ENCODE data around the gene NDUFA5.
"Not testable (repeated sequence)": the region's sequence is repeated elsewhere in the genome, so short reads cannot be mapped to it uniquely, and the experiment has no call there.

Gene NDUFA5

DNA sequence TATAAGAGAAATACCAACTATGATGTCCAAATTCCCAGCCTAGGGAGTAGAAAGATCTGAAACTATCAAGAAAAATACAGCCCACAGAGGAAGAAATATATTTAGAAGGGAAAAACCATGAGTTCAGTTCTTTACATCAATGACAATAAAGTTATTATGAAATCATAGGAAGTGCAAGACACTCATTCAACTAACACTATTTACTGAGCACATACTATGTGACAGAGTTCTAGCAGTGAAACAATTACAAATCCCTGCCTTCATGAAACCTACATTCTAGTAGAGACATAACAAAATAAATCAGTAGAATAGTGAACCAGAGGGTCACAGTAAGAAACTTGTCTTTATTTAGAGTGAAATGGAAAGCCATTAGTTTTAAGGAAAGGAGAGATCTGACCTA is 2.1 kb downstream of the NDUFA5 start:
- no peak for DNase-seq

DNA sequence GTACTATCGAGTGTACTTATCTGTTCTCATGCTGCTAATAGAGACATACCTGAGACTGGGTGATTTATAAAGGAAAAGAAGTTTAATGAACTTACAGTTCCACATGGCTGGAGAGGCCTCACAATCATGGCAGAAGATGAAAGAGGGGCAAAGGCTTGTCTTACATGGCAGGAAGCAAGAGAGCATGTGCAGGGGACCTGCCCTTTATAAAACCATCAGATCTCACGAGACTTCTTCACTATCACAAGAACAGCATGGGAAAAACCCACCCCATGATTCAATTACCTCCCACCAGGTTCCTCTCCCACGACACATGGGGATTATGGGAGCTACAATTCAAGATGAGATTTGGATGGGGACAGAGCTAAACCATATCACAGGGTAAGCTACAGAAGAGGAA is 4.5 kb downstream of the NDUFA5 start:
- DNase-seq, result no peak

DNA sequence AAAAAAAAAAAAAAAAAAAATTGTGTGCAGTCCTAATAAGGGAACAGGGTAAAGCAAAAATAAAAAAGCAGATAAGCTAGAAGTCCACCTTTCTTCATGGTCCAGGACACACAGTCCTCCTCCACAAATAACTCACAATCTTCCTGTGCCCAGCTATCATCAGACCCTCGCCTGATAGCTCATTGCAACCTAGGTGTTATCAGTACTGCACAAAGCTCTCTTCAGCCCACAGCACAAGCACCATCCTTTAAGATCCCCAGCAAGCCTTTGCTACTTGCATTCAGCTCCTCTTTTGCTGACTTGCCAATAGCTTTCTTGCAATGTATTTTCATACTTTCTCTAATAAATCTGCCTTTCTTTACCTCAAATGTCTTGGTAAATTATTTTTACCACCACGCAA is 5.0 kb downstream of the NDUFA5 start:
- no peak for DNase-seq

DNA sequence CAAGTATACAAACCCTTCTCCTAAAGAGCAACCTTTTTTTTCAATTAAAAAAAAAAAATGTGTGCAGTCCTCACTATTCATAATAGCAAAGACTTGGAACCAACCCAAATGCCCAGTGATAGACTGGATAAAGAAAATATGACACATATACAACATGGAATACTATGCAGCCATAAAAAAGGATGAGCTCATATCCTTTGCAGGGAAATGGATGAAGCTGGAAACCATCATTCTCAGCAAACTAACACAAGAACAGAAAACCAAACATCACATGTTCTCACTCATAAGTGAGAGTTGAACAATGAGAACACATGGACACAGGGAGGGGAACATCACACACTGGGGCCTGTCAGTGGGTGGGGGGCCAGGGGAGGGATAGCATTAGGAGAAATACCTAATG is 5.5 kb downstream of the NDUFA5 start:
- not testable (repeated sequence) for DNase-seq

DNA sequence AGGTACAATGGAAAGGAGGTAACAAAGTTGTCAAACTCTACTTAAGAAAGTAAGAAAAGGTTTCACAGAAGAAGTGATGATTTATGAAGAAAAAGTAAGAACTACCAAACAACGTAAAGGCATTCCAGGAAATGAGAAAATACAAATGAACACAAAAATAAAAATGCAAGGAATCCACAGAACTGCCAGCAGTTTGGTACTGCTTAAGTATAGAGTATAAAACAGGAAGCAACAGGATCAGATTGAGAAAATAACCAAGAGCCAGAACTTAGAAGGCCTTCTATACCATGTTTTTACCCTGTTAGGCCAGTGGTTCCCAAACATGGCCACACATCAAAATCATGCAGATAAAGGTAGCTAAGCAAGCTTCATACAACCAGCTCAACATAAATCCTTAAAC is 9.2 kb downstream of the NDUFA5 start:
- DNase-seq, result no peak

DNA sequence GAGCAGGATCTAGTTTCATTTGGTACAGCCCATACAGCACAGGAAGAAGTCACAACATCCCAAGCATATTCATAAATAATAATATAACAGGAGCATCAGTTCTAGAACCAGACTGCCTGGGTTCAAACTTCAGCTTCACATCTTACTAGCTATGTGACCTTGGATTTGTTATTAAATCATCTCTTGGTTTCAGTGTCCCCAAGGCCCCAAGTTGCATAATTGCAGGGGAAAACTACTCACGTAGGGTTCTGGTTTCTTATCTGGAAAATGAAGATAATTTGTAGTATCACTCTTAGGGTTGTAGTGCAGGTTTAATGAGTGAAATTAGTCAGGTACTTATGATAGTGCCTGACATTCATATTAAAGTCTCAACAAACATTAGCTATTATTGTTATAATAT is 17.7 kb downstream of the NDUFA5 start:
- DNase-seq, result no peak

DNA sequence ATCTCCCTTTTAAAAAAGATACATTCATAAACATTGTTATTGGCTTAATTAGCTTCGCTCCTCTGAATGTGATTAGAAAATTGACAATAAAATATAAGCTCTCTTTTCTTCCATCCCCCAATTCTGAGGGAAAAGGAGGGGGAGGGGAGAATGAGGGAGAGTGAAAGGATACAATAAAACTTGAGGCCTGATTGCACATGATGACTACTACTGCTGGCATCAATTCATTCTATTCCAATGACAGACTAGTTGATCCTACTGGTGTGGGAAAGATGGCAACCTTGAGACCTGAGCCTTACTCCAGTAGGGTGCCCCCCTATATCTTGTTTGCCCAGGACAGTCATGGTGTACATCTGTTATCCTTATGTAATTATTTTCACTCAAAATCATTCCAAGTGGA is 18.7 kb downstream of the NDUFA5 start:
- DNase-seq, result no peak

DNA sequence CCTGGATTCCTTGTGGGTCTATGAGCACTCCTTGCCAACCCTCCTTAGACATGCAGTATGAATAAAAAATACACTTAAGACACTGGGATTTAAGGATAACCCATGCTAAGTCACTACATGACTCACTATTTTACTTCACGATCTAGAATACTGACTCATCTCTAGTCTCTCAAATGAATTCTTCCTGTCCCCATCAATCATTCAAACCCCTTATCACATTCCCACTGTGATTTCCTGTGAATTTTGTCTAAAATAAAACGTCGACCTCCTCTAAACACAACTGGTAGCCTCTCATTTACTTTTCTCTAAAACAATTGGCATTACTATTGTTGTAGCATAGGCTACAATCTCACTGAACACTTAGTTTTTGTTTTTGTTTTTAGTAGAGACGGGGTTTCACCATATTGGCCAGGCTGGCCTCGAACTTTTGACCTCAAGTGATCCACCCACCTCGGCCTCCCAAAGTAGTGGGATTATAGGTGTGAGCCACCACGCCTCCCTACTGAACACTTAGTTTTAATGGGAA is 19.4 kb downstream of the NDUFA5 start:
- no peak for DNase-seq

DNA sequence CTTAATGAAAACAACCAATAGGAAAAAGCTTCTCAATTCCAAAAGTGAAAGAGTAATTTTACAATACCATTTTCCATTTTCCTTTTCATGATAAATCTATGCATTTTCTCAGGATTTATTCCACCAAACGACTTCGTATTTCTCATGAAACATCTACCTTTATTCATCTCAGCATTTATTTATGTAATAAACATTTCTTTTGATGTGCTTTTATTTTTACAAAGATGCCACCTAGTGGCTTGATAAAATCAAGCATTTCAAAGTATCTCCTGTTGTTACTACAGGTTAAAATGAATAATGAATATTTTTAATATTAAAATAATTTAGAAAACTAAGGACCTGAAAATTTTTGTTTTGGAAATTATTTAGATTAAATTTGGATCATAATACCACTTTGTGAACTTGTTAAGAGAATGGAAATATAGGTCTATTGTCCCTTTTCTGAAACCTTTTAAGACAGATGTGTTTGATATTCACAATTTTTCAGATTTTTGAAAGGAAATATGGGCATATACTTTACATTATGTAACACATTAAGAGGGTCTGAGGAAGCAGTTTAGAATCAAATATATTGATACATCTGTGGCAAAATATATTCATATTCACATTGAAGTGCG is 20.5 kb downstream of the NDUFA5 start:
- DNase-seq, result no peak

DNA sequence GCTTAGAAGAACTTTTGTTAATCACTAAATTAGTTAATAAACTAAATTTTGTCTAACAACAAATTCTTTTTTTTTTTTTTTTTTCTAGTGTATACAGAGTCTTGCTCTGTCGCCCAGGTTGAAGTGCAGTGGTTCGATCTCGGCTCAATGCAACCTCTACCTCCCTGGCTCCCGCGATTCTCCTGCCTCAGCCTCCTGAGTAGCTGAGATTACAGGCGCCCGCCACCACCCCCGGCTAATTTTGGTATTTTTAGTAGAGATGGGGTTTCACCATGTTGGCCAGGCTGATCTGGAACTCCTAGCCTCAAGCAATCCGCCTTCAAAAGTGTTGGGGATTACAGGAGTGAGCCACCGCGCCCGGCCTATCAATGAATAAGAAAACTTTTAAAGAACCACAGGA is 22.1 kb downstream of the NDUFA5 start:
- no peak for DNase-seq

DNA sequence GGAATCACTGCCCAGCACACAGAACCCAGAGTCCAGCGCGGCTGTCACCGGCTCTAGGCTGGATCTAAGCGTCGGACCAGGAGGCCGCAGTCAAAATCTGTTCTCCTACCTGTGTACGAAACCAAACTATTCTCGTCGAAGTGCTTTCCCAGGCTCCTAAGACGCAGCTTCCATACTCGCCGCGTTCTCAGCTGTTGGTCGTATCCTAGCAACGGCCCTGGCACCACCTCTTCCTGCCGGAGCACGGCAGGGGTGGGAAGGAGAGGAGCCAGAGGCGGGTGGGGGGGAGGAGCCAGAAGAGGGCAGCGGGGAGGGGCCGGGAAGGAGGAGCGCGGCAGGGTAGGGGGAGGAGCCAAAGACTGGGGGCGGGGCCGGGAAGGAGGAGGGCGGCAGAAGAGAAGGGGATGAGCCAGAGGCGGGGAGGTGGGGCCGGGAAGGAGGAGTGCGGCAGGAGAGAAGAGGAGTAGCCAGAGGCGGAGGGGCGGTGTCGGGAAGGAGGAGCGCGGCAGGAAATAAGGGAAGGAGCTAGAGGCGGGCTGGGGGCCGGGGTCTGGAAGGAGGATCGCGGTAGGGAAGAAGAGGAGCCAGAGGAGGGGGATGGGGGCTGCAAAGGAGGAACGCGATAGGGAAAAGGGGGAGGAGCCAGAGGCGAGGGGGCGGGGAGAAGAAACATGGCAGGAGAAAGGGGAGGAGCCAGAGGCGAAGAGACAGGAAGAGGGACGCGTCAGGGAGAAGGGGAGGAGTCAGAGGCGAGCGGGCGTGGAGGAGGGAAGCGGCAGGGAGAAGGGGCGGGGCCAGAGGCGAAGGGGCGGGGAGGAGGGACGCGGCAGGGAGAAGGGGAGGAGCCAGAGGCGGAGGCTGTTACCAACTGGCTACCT is 23.0 kb downstream of the NDUFA5 start, which contains the start of gene IQUB:
Gene IQUB, minus strand, starts transcription at position 213 of the 878 bp plus-strand sequence. CDS start 22,255 bp downstream, outside the sequence.
- peak; percentile 96 for DNase-seq

DNA sequence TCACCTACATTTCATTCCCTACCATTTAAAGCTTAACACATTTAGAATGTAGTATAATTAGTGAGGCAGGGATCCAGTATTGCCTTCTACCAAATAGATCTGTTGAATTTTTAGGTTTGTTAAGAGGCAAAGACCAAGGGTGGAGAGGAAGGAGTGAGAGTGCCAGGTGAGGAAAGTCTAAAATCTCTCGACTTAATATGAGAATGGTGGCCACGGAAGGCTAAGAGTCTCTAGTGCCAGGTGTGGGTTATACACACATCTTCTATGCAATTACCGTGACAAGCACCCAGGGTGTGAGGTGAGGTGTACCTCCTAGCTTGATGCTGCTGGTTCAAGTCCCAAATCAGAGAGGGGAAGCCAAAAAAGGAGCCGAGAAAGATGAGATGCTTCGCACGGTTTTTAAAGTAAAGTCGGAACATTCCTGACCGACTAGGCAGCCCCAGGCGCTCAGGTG is 23.7 kb downstream of the NDUFA5 start:
- DNase-seq, result no peak

DNA sequence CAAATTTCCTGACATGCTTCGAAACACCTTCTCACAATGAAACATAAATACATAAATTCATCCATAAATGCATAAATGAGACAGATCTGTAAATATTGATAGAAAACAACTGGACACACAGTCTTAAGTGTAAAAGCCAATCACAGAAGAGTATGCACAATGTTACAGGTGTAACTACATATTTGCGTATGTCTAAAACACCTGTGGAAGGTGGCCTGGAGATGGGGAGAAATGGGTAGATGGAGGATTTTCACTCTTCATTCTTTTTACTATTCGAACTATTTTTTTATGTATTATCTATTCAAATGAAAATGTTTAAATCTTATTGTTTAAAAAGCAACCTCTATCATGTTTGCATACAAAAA is 24.1 kb downstream of the NDUFA5 start:
- no peak for DNase-seq

DNA sequence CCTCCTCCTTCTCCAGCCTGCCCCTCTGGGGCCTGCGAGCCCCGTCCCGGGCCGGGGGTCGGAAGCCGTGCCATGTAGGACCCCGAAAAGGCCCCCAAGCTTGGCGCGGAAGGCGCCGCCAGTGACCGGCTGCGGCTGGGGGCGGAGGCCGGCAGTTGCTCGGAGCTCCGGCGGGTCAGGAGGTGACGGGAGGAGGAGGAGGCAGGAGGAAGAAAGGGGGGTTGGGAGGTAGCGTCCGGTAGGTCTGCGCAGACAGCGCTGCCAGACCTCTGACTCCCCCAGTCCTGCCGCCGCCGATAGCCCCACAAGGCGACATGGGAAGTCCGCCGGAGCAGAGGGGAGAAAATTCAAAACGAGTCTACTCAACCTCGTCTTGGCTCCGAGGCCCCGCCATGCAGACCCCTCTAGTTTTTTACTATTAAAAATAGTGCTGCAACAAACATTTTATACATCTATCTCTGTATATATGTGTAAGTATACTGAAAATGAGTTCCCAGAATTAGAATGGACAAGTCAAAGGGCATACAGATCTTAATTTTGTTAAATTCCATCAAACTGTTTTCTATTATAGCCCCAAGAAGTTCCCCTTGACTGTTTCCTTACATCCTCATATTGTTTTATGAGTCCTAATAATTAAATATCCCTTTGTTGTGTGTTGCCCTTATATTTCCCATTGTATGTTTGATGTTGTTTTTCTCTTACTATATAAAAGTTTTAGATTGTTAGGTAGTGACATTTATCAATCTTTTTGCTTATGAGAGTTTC is 24.6 kb downstream of the NDUFA5 start:
- DNase-seq, result peak; percentile 14

DNA sequence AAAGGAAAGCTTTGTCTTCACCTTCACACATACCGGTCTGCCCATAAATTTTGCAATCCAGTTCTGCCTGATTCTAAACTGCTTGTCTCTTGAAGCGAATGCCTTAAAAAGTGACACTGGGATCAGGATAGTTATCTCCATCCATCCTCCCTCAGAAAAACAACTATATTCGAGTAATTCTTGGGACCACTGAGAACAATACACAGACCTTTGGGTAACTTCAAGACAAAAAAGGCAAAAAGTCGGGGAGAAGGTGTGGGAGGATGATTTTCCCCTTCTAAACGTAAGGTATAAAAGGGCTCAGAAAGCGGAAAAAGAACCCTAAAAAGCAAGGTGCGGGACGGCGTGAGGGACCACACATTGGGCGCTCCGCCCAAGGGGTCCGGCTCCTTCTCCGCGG is 25.3 kb downstream of the NDUFA5 start:
- not testable (repeated sequence) for DNase-seq

DNA sequence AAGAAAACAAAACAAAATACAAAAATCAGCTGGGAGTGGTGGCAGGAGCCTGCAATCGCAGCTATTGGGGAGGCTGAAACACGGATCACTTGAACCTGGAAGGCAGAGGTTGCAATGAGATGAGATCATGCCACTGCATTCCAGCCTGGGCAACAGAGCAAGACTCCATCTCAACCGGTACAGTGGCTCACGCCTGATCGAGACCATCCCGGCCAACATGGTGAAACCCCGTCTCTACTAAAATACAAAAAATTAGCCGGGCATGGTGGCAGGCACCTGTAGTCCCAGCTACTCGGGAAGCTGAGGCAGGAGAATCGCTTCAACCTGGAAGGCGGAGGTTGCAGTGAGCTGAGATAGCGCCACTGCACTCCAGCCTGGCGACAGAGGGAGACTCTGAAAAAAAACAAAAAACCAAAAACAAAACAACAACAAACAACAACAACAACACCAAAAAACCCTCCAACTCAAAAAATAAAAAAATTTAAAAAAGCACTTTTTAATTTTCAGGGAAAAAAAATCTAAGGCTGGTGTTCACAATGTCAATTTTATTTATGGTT is 27.5 kb downstream of the NDUFA5 start:
- DNase-seq, result not testable (repeated sequence)

DNA sequence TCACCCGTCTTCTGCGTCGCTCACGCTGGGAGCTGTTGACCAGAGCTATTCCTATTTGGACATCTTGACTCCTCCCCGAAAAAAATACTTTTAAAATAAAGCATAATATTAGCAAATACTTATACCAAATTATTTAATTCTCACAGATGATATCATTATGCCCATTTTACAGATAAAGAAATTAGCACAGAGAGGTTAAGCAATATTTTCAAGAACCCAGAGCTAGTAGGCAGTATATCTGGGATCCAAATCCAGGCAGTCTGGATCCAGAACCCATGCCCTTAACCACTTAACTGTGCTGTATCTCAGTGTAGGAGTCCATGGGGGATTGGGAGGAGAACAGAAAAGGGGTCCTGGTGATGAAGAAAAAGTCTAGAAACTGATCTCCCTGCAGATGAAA is 29.4 kb downstream of the NDUFA5 start:
- no peak for DNase-seq

DNA sequence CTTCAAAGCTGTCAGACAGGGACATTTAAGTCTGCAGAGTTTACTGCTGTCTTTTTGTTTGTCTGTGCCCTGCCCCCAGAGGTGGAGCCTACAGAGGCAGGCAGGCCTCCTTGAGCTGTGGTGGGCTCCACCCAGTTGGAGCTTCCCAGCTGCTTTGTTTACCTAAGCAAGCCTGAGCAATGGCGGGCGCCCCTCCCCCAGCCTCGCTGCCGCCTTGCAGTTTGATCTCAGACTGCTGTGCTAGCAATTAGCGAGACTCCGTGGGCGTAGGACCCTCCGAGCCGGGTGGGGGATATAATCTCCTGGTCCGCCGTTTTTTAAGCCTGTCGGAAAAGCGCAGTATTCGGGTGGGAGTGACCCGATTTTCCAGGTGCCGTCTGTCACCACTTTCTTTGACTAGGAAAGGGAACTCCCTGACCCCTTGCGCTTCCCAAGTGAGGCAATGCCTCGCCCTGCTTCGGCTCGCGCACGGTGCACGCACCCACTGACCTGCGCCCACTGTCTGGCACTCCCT is 29.8 kb downstream of the NDUFA5 start:
- not testable (repeated sequence) for DNase-seq

DNA sequence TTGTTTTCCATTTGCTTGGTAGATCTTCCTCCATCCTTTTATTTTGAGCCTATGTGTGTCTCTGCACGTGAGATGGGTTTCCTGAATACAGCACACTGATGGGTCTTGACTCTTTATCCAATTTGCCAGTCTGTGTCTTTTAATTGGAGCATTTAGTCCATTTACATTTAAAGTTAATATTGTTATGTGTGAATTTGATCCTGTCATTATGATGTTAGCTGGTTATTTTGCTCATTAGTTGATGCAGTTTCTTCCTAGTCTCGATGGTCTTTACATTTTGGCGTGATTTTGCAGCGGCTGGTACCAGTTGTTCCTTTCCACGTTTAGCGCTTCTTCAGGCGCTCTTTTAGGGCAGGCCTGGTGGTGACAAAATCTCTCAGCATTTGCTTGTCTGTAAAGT is 31.1 kb downstream of the NDUFA5 start:
- not testable (repeated sequence) for DNase-seq

DNA sequence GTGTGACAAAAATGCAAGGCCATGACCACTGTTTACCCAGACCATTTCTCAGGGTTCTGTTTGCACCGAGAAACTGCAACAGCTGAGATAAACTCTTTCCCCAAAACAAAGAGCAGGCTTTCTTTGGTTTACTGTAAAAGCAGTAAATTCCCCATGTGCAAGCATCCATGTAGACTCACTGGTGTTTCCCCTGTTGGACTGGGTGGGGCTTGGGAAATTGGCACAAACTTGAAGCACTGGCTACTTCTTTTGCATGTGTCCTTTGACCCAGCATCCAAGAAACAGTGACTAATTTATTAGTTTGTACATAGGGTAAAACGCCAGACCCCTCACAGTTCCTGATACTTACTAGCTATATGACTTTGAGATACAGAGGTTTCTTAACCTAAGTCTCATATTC is 35.6 kb downstream of the NDUFA5 start:
- DNase-seq, result no peak

DNA sequence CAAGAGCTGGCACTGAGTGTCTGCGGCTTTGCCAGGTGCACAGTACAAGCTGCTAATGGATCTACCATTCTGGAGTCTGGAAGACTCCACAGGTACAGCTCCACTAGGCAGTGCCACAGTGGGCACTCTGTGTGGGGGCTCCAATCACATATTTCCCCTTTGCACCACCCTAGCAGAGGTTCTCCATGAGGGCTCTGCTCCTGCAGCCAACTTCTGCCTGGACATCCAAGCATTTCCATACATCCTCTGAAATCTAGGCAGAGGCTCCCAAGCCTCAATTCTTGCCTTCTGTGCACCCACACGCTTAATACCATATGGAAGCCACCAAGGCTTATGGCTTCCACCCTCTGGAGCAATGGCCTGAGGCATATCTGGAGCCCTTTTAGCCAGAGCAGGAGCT is 52.4 kb downstream of the NDUFA5 start:
- no peak for DNase-seq

DNA sequence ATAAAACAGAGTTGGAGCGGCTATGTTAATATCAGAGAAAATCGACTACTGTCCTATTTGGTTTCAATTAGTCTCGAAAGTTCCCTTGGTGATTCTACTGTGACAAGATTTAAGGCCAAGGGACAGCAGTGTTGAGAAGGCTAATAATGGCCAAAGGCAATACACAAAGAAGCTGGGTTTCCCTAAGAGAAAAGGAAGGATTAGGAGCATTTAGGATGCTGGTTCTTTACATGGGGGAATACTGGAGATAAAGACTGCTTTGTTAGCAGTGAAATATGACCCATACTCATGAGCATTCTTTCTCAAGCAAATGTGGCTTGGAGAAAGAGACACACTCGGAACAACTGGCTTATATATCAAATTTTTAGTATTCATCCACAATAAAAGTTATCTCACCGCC is 55.4 kb downstream of the NDUFA5 start:
- no peak for DNase-seq
